H1 (cell line): Measurements from ENCODE around the gene LIN28A. TPM values are rescaled to one million over a fixed set of nuclear protein-coding genes. Genes with fewer than 3 reads are reported as not detected.

Experiments
- CTCF ChIA-PET: fragments of 300-600 bp; sonication (Branson Sonifier 250); formaldehyde crosslinking; loops from one replicate; lab custom pipeline; 2021; ENCODE audit not compliant: partially characterized antibody; lab: Charles Lee
- POLR2A ChIA-PET: fragments of 300-600 bp; sonication (Branson Sonifier 250); formaldehyde crosslinking; loops from one replicate; lab custom pipeline; 2021; ENCODE audit warnings: inconsistent platforms; ENCODE audit not compliant: partially characterized antibody; lab: Charles Lee
- DNase-seq, 2 experiments: peaks; one replicate each; pipeline versions ENCODE4 v3.0.0 to v3.0.0-alpha.2; 2010 to 2022; ENCODE audit warnings: low spot score in 2 of 2, low read depth in 1 of 2, mixed read lengths in 1 of 2
- FAIRE-seq: peaks from 2 replicates; lab custom pipeline; 2011; peaks lifted over from hg19 to GRCh38; lab: Jason Lieb, UNC
- H2AFZ ChIP-seq: 2 replicates; pipeline ENCODE4 v1.8.1; 2012; ENCODE audit warnings: low read length, inconsistent platforms
- H2AK5ac ChIP-seq: 2 replicates; pipeline ENCODE4 v1.6.1; 2013; ENCODE audit warnings: low read depth, low read length
- H2BK120ac ChIP-seq: replicated peaks from 2 replicates; pipeline ENCODE3; 2013; ENCODE audit warnings: low read depth, low read length, inconsistent platforms
- H2BK12ac ChIP-seq: 2 replicates; pipeline ENCODE4 v1.6.1; 2013; ENCODE audit warnings: low read depth, low read length
- H2BK15ac ChIP-seq: 2 replicates; pipeline ENCODE4 v1.6.1; 2013; ENCODE audit warnings: low read length
- H2BK20ac ChIP-seq: 2 replicates; pipeline ENCODE4 v1.6.1; 2013; ENCODE audit warnings: low read length
- H2BK5ac ChIP-seq: 2 replicates; pipeline ENCODE4 v1.6.1; 2013; ENCODE audit warnings: low read depth, low read length
- H3K14ac ChIP-seq: 2 replicates; pipeline ENCODE4 v1.6.1; 2013; ENCODE audit warnings: inconsistent platforms; ENCODE audit not compliant: insufficient read length
- H3K18ac ChIP-seq: 2 replicates; pipeline ENCODE4 v1.6.1; 2013; ENCODE audit warnings: low read length; ENCODE audit errors: extremely low read depth
- H3K23ac ChIP-seq: 2 replicates; pipeline ENCODE4 v1.6.1; 2013; ENCODE audit warnings: inconsistent platforms; ENCODE audit not compliant: insufficient read length
- H3K23me2 ChIP-seq: 2 replicates; pipeline ENCODE4 v1.6.1; 2013; ENCODE audit warnings: low read depth, low read length
- H3K27ac ChIP-seq: 2 replicates; pipeline ENCODE4 v1.6.1; 2011; ENCODE audit warnings: low read depth, low read length, inconsistent platforms
- H3K27me3 ChIP-seq, 4 experiments: replicated peaks in 1 of 4; 1 replicate in 1 of 4; 2 replicates in 3 of 4; pipeline versions ENCODE4 v1.6.1 to v1.8.1; 2011 to 2013; ENCODE audit warnings: low read length in 3 of 4, mild to moderate bottlenecking in 3 of 4, inconsistent platforms in 2 of 4, mixed read lengths in 2 of 4, moderate library complexity in 1 of 4; ENCODE audit not compliant: control insufficient read depth in 3 of 4, insufficient read depth in 3 of 4; ENCODE audit errors: extremely low read depth in 1 of 4
- H3K36me3 ChIP-seq, 4 experiments: 2 replicates each; pipeline versions ENCODE4 v1.6.1 to v1.8.1; 2011 to 2013; ENCODE audit warnings: mild to moderate bottlenecking in 4 of 4, low read length in 3 of 4, moderate library complexity in 2 of 4, control low read depth in 1 of 4, inconsistent platforms in 1 of 4; ENCODE audit not compliant: insufficient read depth in 4 of 4, control insufficient read depth in 2 of 4
- H3K4ac ChIP-seq: replicated peaks from 2 replicates; pipeline ENCODE3; 2013; ENCODE audit warnings: low read length, low read depth, mixed read lengths, inconsistent platforms; ENCODE audit not compliant: insufficient read length
- H3K4me1 ChIP-seq, 4 experiments: replicated peaks in 1 of 4; 1 replicate in 1 of 4; 2 replicates in 3 of 4; pipeline versions ENCODE4 v1.6.1 to v1.8.1; 2011 to 2013; ENCODE audit warnings: low read length in 3 of 4, inconsistent platforms in 2 of 4, mixed read lengths in 1 of 4; ENCODE audit not compliant: insufficient read depth in 4 of 4, control insufficient read depth in 3 of 4
- H3K4me2 ChIP-seq, 2 experiments: 2 replicates each; pipeline versions ENCODE4 v1.6.1 to v1.8.1; 2011 to 2013; ENCODE audit warnings: low read depth in 2 of 2, low read length in 2 of 2, control low read depth in 1 of 2, inconsistent platforms in 1 of 2, mild to moderate bottlenecking in 1 of 2; ENCODE audit not compliant: insufficient read depth in 1 of 2
- H3K4me3 ChIP-seq, 4 experiments: fragments of 200-600, 300-600 bp in 1 of 4; sonication (generic), shearing (Covaris generic), sonication (Bioruptor Twin) in 1 of 4; 2 replicates each; pipeline versions ENCODE4 v1.5.1 to v1.8.1; 2011 to 2016; ENCODE audit warnings: low read length in 4 of 4, low read depth in 3 of 4, control low read depth in 2 of 4, inconsistent platforms in 2 of 4, mild to moderate bottlenecking in 2 of 4, mixed read lengths in 1 of 4, moderate library complexity in 1 of 4; ENCODE audit not compliant: insufficient read depth in 2 of 4; ENCODE audit errors: extremely low read depth in 1 of 4
- H3K56ac ChIP-seq: replicated peaks from 2 replicates; pipeline ENCODE3; 2013; ENCODE audit warnings: low read depth, mild to moderate bottlenecking, mixed read lengths, low read length, inconsistent platforms; ENCODE audit not compliant: insufficient read length
- H3K79me1 ChIP-seq: 2 replicates; pipeline ENCODE4 v1.6.1; 2013; ENCODE audit warnings: low read depth, low read length, control low read depth
- H3K79me2 ChIP-seq, 2 experiments: 2 replicates each; pipeline versions ENCODE4 v1.6.1 to v1.8.1; 2012 to 2013; ENCODE audit warnings: low read length in 2 of 2, mild to moderate bottlenecking in 2 of 2, inconsistent platforms in 1 of 2; ENCODE audit not compliant: insufficient read depth in 2 of 2, control insufficient read depth in 1 of 2
- H3K9ac ChIP-seq, 4 experiments: replicated peaks in 1 of 4; 1 replicate in 1 of 4; 2 replicates in 3 of 4; pipeline versions ENCODE4 v1.6.1 to v1.8.1; 2011 to 2013; ENCODE audit warnings: low read depth in 3 of 4, low read length in 3 of 4, control low read depth in 2 of 4, mild to moderate bottlenecking in 2 of 4, moderate library complexity in 2 of 4, inconsistent platforms in 1 of 4; ENCODE audit errors: extremely low read depth in 1 of 4
- H3K9me3 ChIP-seq, 2 experiments: 2 replicates each; pipeline versions ENCODE4 v1.6.1 to v1.8.1; 2012 to 2013; ENCODE audit warnings: mild to moderate bottlenecking in 2 of 2, moderate library complexity in 2 of 2, control low read depth in 1 of 2, inconsistent platforms in 1 of 2, low read depth in 1 of 2, low read length in 1 of 2, mixed read lengths in 1 of 2; ENCODE audit not compliant: insufficient read depth in 2 of 2
- H4K20me1 ChIP-seq, 2 experiments: replicated peaks in 1 of 2; 2 replicates each; pipeline versions ENCODE3 to v1.8.1; 2011 to 2013; ENCODE audit warnings: inconsistent platforms in 2 of 2, low read length in 2 of 2, mild to moderate bottlenecking in 1 of 2; ENCODE audit not compliant: insufficient read depth in 2 of 2, control insufficient read depth in 1 of 2
- H4K5ac ChIP-seq: 2 replicates; pipeline ENCODE4 v1.6.1; 2013; ENCODE audit warnings: low read length, low read depth, mixed read lengths, inconsistent platforms; ENCODE audit not compliant: insufficient read length
- H4K8ac ChIP-seq: 2 replicates; pipeline ENCODE4 v1.8.0; 2013; ENCODE audit warnings: mild to moderate bottlenecking, moderate library complexity, low read length, inconsistent platforms; ENCODE audit not compliant: insufficient read depth; ENCODE audit errors: extremely low read depth
- H4K91ac ChIP-seq: replicated peaks from 2 replicates; pipeline ENCODE3; 2013; ENCODE audit warnings: low read length, mixed read lengths, inconsistent platforms; ENCODE audit not compliant: insufficient read length
- BACH1 ChIP-seq: IDR thresholded peaks from 2 replicates; pipeline ENCODE4 v1.6.1; 2012; ENCODE audit warnings: low read length, improper control_type of control experiment
- EP300 ChIP-seq, 2 experiments: IDR thresholded peaks; 1 replicate in 1 of 2; 2 replicates in 1 of 2; pipeline ENCODE4 v1.6.1; 2011 to 2012; ENCODE audit warnings: low read depth in 2 of 2, low read length in 2 of 2, mild to moderate bottlenecking in 2 of 2, borderline replicate concordance in 1 of 2, inconsistent platforms in 1 of 2, moderate library complexity in 1 of 2
- NRF1 ChIP-seq: IDR thresholded peaks from 2 replicates; pipeline ENCODE4 v1.6.1; 2011; ENCODE audit warnings: mild to moderate bottlenecking, low read depth, low read length, improper control_type of control experiment
- TBP ChIP-seq: IDR thresholded peaks from 2 replicates; pipeline ENCODE4 v1.6.1; 2011; ENCODE audit warnings: low read depth, low read length, improper control_type of control experiment
- WGBS, 2 experiments: shearing (Covaris generic) in 1 of 2; methylation state at CpG; one replicate each; pipeline versions ENCODE4 v1.1.6 to v1.1.7; 2013 to 2015; ENCODE audit warnings: low lambda C conversion rate in 2 of 2, mixed read lengths in 2 of 2, inconsistent platforms in 1 of 2, low coverage in 1 of 2, missing lambda C conversion rate in 1 of 2; ENCODE audit not compliant: insufficient replicate concordance in 2 of 2, insufficient coverage in 1 of 2, insufficient read length in 1 of 2; ENCODE audit errors: extremely low coverage in 1 of 2, missing lambda C conversion rate in 1 of 2; 5-methylcytosine and 5-hydroxymethylcytosine counted together
- polyA plus RNA-seq, 7 experiments: library from polyadenylated mRNA; depleted of rRNA in 3 of 7; stranded (reverse) in 5 of 7; unstranded in 2 of 7; fragments of >200 nt in 5 of 7; fragments of 200-250 nt in 2 of 7; gene quantifications; 1 replicate in 5 of 7; 2 replicates in 1 of 7; 4 replicates in 1 of 7; pipeline versions ENCODE4 v1.2.1 to v1.2.3, GENCODE V29; 2011 to 2013; ENCODE audit warnings: missing spikeins in 2 of 7, mixed read lengths in 2 of 7
- total RNA-seq: library from RNA; stranded (reverse); fragmentation: NEBNext Ultra II Directional; extraction: Animal tissue kit (Norgen Biotek cat#: 25700); gene quantifications from 2 replicates; pipeline ENCODE4 v1.2.1, GENCODE V29; 2021
- TF ChIP-seq, protein P1 (sequence below), 3 experiments: IDR thresholded peaks; 1 replicate in 2 of 3; 2 replicates in 1 of 3; pipeline versions ENCODE4 v1.5.1 to v1.6.1; 2011; ENCODE audit warnings: low read length in 3 of 3, mild to moderate bottlenecking in 3 of 3, inconsistent platforms in 2 of 3, low read depth in 1 of 3, moderate library complexity in 1 of 3; ENCODE audit not compliant: insufficient read depth in 1 of 3; ENCODE audit errors: control extremely low read depth in 1 of 3
- TF ChIP-seq, protein P2 (sequence below): IDR thresholded peaks from 2 replicates; pipeline ENCODE4 v1.6.1; 2012; ENCODE audit warnings: low read length, inconsistent platforms

The LIN28A gene
- total and polyA plus RNA-seq, 2 of the 8 experiments (the other 6 are each of a cell fraction or from before 2014, with no cell fraction given), result 403 to 1,486 TPM

DNA sequence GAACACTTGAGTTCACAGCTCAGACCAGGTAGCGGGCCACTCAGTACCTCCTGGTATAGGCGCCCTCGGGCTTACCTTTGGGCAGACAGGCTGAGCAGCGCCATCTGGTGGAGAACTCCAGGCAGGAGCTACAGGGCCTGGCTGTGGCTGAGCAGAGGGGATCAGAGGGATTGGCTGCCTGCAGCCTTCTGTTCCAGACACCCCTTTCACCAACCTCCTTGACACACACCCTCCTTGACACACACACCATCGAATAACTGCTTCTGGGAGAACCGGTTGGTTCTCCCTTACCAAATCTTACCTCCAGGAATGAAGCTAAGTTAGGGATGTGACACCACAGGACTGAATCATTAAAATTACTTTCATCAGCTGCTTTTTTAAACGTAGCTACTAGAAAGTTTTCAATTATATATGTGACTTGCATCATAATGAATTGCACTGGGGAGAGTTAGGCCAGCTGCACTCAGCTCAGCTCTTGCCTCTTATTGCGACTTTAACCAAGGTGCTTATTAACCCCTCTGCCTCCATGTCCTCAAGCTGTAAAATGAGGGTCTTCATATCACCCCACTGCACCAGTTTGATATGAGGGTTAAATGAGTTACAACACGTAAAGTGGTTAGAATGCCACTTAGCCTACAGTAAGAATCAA lies 6.6 kb downstream of the LIN28A start:
- Histone ChIP-seq H3K4ac (no peak overlapping the region), H2AK5ac (no peak overlapping the region), H3K27me3 (no peaks in the 10 kb centered on the region), H2BK12ac (no peak overlapping the region), H3K79me1 (no peaks in the 10 kb centered on the region; the same call in 1 of the 2 replicates), H3K4me3 (peak overlapping the region in 2 of 4 experiments; percentile 11 to 52; a peak in 4 of 8 replicates), H2BK5ac (peak overlapping the region; percentile 29; the same call in 1 of the 2 replicates), H3K79me2 (peaks cover 26 to 84% of the 10 kb centered on the region in 2 experiments), H4K91ac (peak overlapping the region; percentile 11), H4K20me1 (peaks cover 5 to 16% of the 10 kb centered on the region in 2 experiments), H2BK15ac (no peak overlapping the region), H2BK120ac (no peak overlapping the region), H2AFZ (no peak overlapping the region), H3K9ac (no peak overlapping the region), H3K36me3 (peaks cover 19 to 81% (median 32%) of the 10 kb centered on the region in 4 experiments), H2BK20ac (no peak overlapping the region), H3K4me2 (peak overlapping the region; percentile 58 to 72), H3K56ac (peak overlapping the region; percentile 73), H3K23ac (no peak overlapping the region), H3K14ac (no peak overlapping the region), H3K4me1 (peaks cover 24 to 47% (median 35%) of the 10 kb centered on the region in 4 experiments), H3K18ac (peak overlapping the region; percentile 75), H4K5ac (peak overlapping the region; percentile 66), H4K8ac (no peak overlapping the region), H3K27ac (peak overlapping the region; percentile 63; the same call in 1 of the 2 replicates), H3K9me3 (no peaks in the 10 kb centered on the region), H3K23me2 (peaks cover 15% of the 10 kb centered on the region)
- POLR2A ChIA-PET, result interaction anchor here (0.8 to 7.2 kb wide), 26 partner anchors 9 to 279 kb away, joined by 3 to 175 read pairs (median 5); partner anchors contain the start of genes CD52, DHDDS, HMGN2 and LIN28A
- 27% methylated on average over 9 of the region's 9 CpGs; no CpG with 5 or more reads in 1 of the 2 experiments for WGBS, 2 experiments
- DNase-seq (peak; percentile 85 to 94), FAIRE-seq (peak; percentile 81)
- CTCF ChIA-PET, result interaction anchor here (0.6 to 4.1 kb wide), 38 partner anchors 9 to 310 kb away, joined by 3 to 30 read pairs (median 6); partner anchors contain the start of genes C1orf232, CD52, DHDDS and SH3BGRL3
- TF ChIP-seq BACH1, result 0 out of 2 replicates have a peak, but pooled peaks have one; percentile 19
- TF ChIP-seq NRF1, result no peak
- no peak; a peak in 1 of 3 replicates for TF ChIP-seq EP300 (IDR thresholded peaks at IDR 0.05; ENCODE audit: borderline replicate concordance in 1 of 2, low read depth in 2 of 2, low read length in 2 of 2)
- 0 out of 2 replicates have a peak, but pooled peaks have one; percentile 36 for TF ChIP-seq TBP
- TF ChIP-seq, protein P1, sequence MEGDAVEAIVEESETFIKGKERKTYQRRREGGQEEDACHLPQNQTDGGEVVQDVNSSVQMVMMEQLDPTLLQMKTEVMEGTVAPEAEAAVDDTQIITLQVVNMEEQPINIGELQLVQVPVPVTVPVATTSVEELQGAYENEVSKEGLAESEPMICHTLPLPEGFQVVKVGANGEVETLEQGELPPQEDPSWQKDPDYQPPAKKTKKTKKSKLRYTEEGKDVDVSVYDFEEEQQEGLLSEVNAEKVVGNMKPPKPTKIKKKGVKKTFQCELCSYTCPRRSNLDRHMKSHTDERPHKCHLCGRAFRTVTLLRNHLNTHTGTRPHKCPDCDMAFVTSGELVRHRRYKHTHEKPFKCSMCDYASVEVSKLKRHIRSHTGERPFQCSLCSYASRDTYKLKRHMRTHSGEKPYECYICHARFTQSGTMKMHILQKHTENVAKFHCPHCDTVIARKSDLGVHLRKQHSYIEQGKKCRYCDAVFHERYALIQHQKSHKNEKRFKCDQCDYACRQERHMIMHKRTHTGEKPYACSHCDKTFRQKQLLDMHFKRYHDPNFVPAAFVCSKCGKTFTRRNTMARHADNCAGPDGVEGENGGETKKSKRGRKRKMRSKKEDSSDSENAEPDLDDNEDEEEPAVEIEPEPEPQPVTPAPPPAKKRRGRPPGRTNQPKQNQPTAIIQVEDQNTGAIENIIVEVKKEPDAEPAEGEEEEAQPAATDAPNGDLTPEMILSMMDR (IDR thresholded peaks at IDR 0.05; ENCODE audit: control extremely low read depth in 1 of 3, insufficient read depth in 1 of 3, low read depth in 1 of 3, low read length in 3 of 3), result peak; percentile 92 to 98 (median 96)
- TF ChIP-seq, protein P2, sequence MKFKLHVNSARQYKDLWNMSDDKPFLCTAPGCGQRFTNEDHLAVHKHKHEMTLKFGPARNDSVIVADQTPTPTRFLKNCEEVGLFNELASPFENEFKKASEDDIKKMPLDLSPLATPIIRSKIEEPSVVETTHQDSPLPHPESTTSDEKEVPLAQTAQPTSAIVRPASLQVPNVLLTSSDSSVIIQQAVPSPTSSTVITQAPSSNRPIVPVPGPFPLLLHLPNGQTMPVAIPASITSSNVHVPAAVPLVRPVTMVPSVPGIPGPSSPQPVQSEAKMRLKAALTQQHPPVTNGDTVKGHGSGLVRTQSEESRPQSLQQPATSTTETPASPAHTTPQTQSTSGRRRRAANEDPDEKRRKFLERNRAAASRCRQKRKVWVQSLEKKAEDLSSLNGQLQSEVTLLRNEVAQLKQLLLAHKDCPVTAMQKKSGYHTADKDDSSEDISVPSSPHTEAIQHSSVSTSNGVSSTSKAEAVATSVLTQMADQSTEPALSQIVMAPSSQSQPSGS, result no peak
